HL-60 (cell line): ENCODE data around the gene DNAJC4.

ENCODE experiments used
- DNase-seq, 2 experiments: peaks; one replicate each; pipeline ENCODE4 v3.0.0-alpha.2; 2010 to 2020; ENCODE audit warnings: low read depth in 1 of 2, low spot score in 1 of 2
- H3K27ac ChIP-seq: fragments of 250-450 bp; sonication (Bioruptor Pico); replicated peaks from 2 replicates; pipeline ENCODE4 v1.5.1; 2020; ENCODE audit warnings: mild to moderate bottlenecking, moderate library complexity
- H3K27me3 ChIP-seq: fragments of 250-450 bp; sonication (Bioruptor Pico); 2 replicates; pipeline ENCODE4 v1.5.1; 2021; ENCODE audit warnings: mild to moderate bottlenecking, moderate library complexity; ENCODE audit not compliant: insufficient read depth, poor library complexity, severe bottlenecking
- H3K4me3 ChIP-seq: replicated peaks from 2 replicates; pipeline ENCODE4 v1.5.1; 2011; ENCODE audit warnings: mild to moderate bottlenecking, control low read depth, low read length; ENCODE audit not compliant: insufficient read depth
- GABPA ChIP-seq: IDR thresholded peaks from 2 replicates; pipeline ENCODE4 v1.6.1; 2012; ENCODE audit warnings: low read depth
- POLR2AphosphoS5 ChIP-seq: IDR thresholded peaks from 2 replicates; pipeline ENCODE4 v1.6.1; 2012; ENCODE audit warnings: low read depth
- REST ChIP-seq: IDR thresholded peaks from 2 replicates; pipeline ENCODE4 v1.6.1; 2012; ENCODE audit warnings: low read depth; ENCODE audit not compliant: insufficient replicate concordance
- SPI1 ChIP-seq: IDR thresholded peaks from 2 replicates; pipeline ENCODE4 v1.6.1; 2012; ENCODE audit warnings: low read depth, mild to moderate bottlenecking, borderline replicate concordance
- TF ChIP-seq, protein P1 (sequence below): IDR thresholded peaks from one replicate; pipeline ENCODE4 v1.5.1; 2011; ENCODE audit warnings: low read length, control low read depth, inconsistent platforms; ENCODE audit not compliant: insufficient read depth

Gene DNAJC4

GRCh38 chr11:64186492-64187165 is 43.7 kb upstream of the DNAJC4 start:
- no peak overlapping the region for H3K4me3 ChIP-seq
- TF ChIP-seq POLR2AphosphoS5 (no peak), SPI1 (no peak), REST (no peak), GABPA (no peak)
- TF ChIP-seq, protein P1, sequence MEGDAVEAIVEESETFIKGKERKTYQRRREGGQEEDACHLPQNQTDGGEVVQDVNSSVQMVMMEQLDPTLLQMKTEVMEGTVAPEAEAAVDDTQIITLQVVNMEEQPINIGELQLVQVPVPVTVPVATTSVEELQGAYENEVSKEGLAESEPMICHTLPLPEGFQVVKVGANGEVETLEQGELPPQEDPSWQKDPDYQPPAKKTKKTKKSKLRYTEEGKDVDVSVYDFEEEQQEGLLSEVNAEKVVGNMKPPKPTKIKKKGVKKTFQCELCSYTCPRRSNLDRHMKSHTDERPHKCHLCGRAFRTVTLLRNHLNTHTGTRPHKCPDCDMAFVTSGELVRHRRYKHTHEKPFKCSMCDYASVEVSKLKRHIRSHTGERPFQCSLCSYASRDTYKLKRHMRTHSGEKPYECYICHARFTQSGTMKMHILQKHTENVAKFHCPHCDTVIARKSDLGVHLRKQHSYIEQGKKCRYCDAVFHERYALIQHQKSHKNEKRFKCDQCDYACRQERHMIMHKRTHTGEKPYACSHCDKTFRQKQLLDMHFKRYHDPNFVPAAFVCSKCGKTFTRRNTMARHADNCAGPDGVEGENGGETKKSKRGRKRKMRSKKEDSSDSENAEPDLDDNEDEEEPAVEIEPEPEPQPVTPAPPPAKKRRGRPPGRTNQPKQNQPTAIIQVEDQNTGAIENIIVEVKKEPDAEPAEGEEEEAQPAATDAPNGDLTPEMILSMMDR, result no peak
- H3K27ac ChIP-seq, result no peak overlapping the region; the same call in 1 of the 2 replicates
- no peaks in the 10 kb centered on the region for H3K27me3 ChIP-seq
- peak; percentile 21 to 29 for DNase-seq

GRCh38 chr11:64192434-64192833 is 37.9 kb upstream of the DNAJC4 start:
- TF ChIP-seq GABPA (no peak), SPI1 (no peak), POLR2AphosphoS5 (no peak), REST (no peak)
- TF ChIP-seq, protein P1, result no peak
- DNase-seq, result no peak
- no peak overlapping the region for H3K27ac ChIP-seq
- H3K27me3 ChIP-seq, result no peaks in the 10 kb centered on the region
- H3K4me3 ChIP-seq, result no peak overlapping the region

- DNase-seq, result no peak
These were observed 33.7 kb upstream of the DNAJC4 start for GRCh38 chr11:64196626-64197025.

More at GRCh38 chr11:64196626-64197025, 33.7 kb upstream of the DNAJC4 start:
- Histone ChIP-seq H3K27me3 (no peaks in the 10 kb centered on the region), H3K4me3 (no peak overlapping the region), H3K27ac (no peak overlapping the region)
- TF ChIP-seq SPI1, result no peak
- TF ChIP-seq REST, result no peak
- TF ChIP-seq, protein P1, result no peak
- no peak for TF ChIP-seq POLR2AphosphoS5
- no peak for TF ChIP-seq GABPA
